K562 (cell line): ENCODE measurements around the gene COL23A1. TPM values are rescaled to one million over a fixed set of nuclear protein-coding genes. Genes with fewer than 3 reads are reported as not detected.

Source experiments
- HOMEZ ChIP-seq: fragments of 250-450 bp; sonication (Bioruptor Pico); IDR thresholded peaks from 2 replicates; pipeline ENCODE4 v1.4.0; 2020; ENCODE audit warnings: mild to moderate bottlenecking, moderate library complexity
- ZBTB2 ChIP-seq: fragments of 450-650 bp; IDR thresholded peaks from 2 replicates; pipeline ENCODE4 v1.6.1; 2016; ENCODE audit warnings: antibody characterized with exemption
- ZNF318 ChIP-seq, 2 experiments: fragments of 450-650 bp; IDR thresholded peaks; 2 replicates each; pipeline ENCODE4 v1.6.1; 2016; ENCODE audit warnings: mild to moderate bottlenecking in 2 of 2, borderline replicate concordance in 1 of 2, low read depth in 1 of 2, moderate library complexity in 1 of 2
- ZNF347 ChIP-seq: fragments of 450-650 bp; formaldehyde crosslinking; IDR thresholded peaks from 2 replicates; pipeline ENCODE4 v1.4.0; 2020; ENCODE audit warnings: low read depth, mild to moderate bottlenecking, moderate library complexity
- polyA plus RNA-seq, 8 experiments: library from polyadenylated mRNA; depleted of rRNA in 4 of 8; stranded (reverse) in 5 of 8; unstranded in 3 of 8; fragments of >200 nt; fragmentation: Nextera tagmentation in 2 of 8; fragmentation: Illumina TruSeq in 1 of 8; extraction: Ambion mirVana in 2 of 8; extraction: Trizol in 1 of 8; gene quantifications; 2 replicates each; pipeline versions ENCODE4 v1.2.1 to v1.2.3, GENCODE V29; 2011 to 2014; ENCODE audit warnings: inconsistent platforms in 1 of 8, missing spikeins in 1 of 8
- total RNA-seq, 7 experiments: library from RNA; depleted of rRNA in 6 of 7; stranded (reverse); fragments of >200 nt in 6 of 7; fragmentation: Illumina TruSeq in 2 of 7; extraction: Trizol in 2 of 7; gene quantifications; 2 replicates each; pipeline versions ENCODE4 v1.2.1 to v1.2.3, GENCODE V29; 2011 to 2021; ENCODE audit warnings: low replicate concordance in 1 of 7
- TF ChIP-seq, protein P1 (sequence below): IDR thresholded peaks from 2 replicates; pipeline ENCODE4 v1.6.1; 2014; ENCODE audit warnings: antibody characterized with exemption
- TF ChIP-seq, protein P2 (sequence below): sonication (generic); formaldehyde crosslinking; IDR thresholded peaks from 2 replicates; pipeline ENCODE4 v1.8.0; 2022; ENCODE audit warnings: missing genetic modification reagents, mild to moderate bottlenecking, borderline replicate concordance

COL23A1 gene
- total and polyA plus RNA-seq, 9 of the 15 experiments (the other 6 are each of a cell fraction or from before 2014, with no cell fraction given), result 0.09 TPM; not detected in 8

DNA sequence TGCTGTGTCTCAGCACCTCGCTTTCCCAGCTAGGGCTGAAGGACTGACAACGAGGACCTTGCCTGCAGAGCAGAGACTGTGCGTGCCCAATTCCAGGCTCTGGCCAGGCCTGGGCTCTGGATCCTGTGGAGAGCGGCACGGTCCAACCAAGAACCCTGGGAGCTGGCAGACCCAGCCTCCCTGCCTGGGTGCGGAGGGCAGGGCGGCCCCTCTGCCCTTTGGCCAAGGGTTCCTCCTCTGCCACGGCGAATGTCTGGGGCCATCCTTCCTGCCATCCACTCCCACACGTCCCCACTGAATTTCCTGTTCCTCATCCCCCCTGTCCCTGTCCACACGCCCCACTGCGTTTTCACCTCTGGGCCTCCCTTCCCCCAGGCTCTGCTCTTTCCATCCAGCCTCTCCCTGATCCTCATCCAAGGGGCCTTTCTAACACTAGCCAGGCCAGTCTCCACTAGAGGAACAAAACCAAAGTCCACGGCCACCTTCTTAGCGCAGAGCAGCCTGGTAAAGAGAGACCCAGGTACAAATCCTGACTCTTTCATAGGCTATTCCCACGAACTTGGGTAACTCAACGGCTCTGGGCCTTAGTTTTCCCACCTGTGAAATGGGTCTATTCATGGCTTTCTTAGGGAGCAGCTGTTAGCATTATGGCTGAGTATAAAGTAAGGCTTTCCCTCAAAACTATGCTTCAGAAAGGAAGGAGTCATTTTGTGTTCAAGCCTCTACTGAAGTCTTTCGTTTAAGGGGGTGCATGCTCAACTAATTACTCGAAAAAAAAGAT lies 262.1 kb downstream of the COL23A1 start (continued):
- TF ChIP-seq ZNF318 (IDR thresholded peaks at IDR 0.05; ENCODE audit: borderline replicate concordance in 1 of 2, low read depth in 1 of 2) (no peak), HOMEZ (no peak), ZBTB2 (no peak), ZNF347 (CRISPR knock-in tag) (no peak)
- TF ChIP-seq, protein P1, sequence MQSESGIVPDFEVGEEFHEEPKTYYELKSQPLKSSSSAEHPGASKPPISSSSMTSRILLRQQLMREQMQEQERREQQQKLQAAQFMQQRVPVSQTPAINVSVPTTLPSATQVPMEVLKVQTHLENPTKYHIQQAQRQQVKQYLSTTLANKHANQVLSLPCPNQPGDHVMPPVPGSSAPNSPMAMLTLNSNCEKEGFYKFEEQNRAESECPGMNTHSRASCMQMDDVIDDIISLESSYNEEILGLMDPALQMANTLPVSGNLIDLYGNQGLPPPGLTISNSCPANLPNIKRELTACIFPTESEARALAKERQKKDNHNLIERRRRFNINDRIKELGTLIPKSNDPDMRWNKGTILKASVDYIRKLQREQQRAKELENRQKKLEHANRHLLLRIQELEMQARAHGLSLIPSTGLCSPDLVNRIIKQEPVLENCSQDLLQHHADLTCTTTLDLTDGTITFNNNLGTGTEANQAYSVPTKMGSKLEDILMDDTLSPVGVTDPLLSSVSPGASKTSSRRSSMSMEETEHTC, result no peak
- TF ChIP-seq, protein P2, sequence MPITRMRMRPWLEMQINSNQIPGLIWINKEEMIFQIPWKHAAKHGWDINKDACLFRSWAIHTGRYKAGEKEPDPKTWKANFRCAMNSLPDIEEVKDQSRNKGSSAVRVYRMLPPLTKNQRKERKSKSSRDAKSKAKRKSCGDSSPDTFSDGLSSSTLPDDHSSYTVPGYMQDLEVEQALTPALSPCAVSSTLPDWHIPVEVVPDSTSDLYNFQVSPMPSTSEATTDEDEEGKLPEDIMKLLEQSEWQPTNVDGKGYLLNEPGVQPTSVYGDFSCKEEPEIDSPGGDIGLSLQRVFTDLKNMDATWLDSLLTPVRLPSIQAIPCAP (CRISPR knock-in tag), result no peak
